ENCODE data around the gene DBP. TPM values are rescaled to one million over a fixed set of nuclear protein-coding genes. Genes with fewer than 3 reads are reported as not detected.

The DBP gene
- total and polyA plus RNA-seq, 10 donors = 11.4 to 29.5 (median 23.3) TPM

GRCh38 chr19:48678201-48678600 is 41.0 kb upstream of the DBP start:
- intact Hi-C loops (cut with DNase I; ENCODE audit: low total_unique reads) = no loop called here
- Histone ChIP-seq H3K9me3 (no peaks in the 10 kb centered on the region), H3K27ac (no peak overlapping the region), H3K36me3 (no peaks in the 10 kb centered on the region), H3K4me1 (peaks cover 7 to 19% (median 13%) of the 10 kb centered on the region in 6 donors), H3K27me3 (replicated peaks in 1 of 7) (no peaks in the 10 kb centered on the region), H3K4me3 (no peak overlapping the region)
- TF ChIP-seq POLR2A (IDR thresholded peaks at IDR 0.05) (no peak), CTCF (IDR thresholded peaks at IDR 0.05 in 8 of 11, conservative IDR thresholded peaks at IDR 0.05 in 3 of 11) (no peak), POLR2AphosphoS5 (IDR thresholded peaks at IDR 0.05) (no peak)
- peak; percentile 37 for DNase-seq
- WGBS, 5 donors = 53 to 83% (median 72%) methylated on average over 4 of the region's 4 CpGs

GRCh38 chr19:48676887-48677286 is 39.7 kb upstream of the DBP start:
- intact Hi-C loops (cut with DNase I; ENCODE audit: low total_unique reads) = no loop called here
- DNase-seq = peak; percentile 18
- Histone ChIP-seq H3K4me1 (peaks cover 7 to 19% (median 13%) of the 10 kb centered on the region in 6 donors), H3K27me3 (replicated peaks in 1 of 7) (no peaks in the 10 kb centered on the region), H3K36me3 (no peaks in the 10 kb centered on the region), H3K4me3 (no peak overlapping the region), H3K27ac (no peak overlapping the region), H3K9me3 (no peaks in the 10 kb centered on the region)
- no peak for TF ChIP-seq CTCF (IDR thresholded peaks at IDR 0.05 in 8 of 11, conservative IDR thresholded peaks at IDR 0.05 in 3 of 11)
- no peak for TF ChIP-seq POLR2AphosphoS5 (IDR thresholded peaks at IDR 0.05)
- no peak for TF ChIP-seq POLR2A (IDR thresholded peaks at IDR 0.05)
- WGBS, 5 donors = 85 to 93% (median 88%) methylated on average over 13 of the region's 13 CpGs

DNA sequence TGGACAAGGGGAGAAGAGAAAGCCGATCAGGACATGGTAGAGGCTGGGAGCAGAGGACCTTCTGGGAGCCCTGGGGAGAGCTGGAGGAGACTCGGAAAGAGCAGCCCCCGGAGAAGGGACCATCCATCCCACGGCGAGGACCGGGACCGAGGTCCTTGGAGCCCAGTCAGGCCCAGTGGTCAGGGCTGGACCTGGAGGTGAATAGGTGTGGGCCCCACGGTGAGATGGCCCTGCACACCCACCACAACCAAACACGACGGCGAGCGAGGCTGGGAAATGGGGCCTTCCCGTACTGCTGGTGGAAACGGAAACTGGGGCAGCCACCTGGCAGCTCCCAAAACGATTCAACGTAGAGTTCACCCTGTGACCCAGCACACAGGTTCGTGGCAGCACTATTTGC is 39.3 kb upstream of the DBP start:
- Histone ChIP-seq H3K36me3 (no peaks in the 10 kb centered on the region), H3K9me3 (no peaks in the 10 kb centered on the region), H3K4me3 (no peak overlapping the region), H3K4me1 (peaks cover 7 to 19% (median 13%) of the 10 kb centered on the region in 6 donors), H3K27ac (no peak overlapping the region), H3K27me3 (replicated peaks in 1 of 7) (no peaks in the 10 kb centered on the region)
- TF ChIP-seq CTCF (IDR thresholded peaks at IDR 0.05 in 8 of 11, conservative IDR thresholded peaks at IDR 0.05 in 3 of 11) (no peak), POLR2A (IDR thresholded peaks at IDR 0.05) (no peak), POLR2AphosphoS5 (IDR thresholded peaks at IDR 0.05) (no peak)
- no peak for DNase-seq
- WGBS, 5 donors = 88 to 92% (median 89%) methylated on average over 16 to 17 of the region's 17 CpGs
- intact Hi-C loops (cut with DNase I; ENCODE audit: low total_unique reads) = no loop called here

GRCh38 chr19:48674921-48675824 is 38.0 kb upstream of the DBP start:
- peaks cover 7 to 19% (median 13%) of the 10 kb centered on the region in 6 donors for H3K4me1 ChIP-seq
- peak; percentile 53 to 80 (median 72) for TF ChIP-seq POLR2AphosphoS5 (IDR thresholded peaks at IDR 0.05)
- peak; percentile 64 to 93 (median 89) for TF ChIP-seq CTCF (IDR thresholded peaks at IDR 0.05 in 8 of 11, conservative IDR thresholded peaks at IDR 0.05 in 3 of 11)
- no peak for TF ChIP-seq POLR2A (IDR thresholded peaks at IDR 0.05)
- intact Hi-C loops (cut with DNase I; ENCODE audit: low total_unique reads) = no loop called here
- no peak overlapping the region for H3K4me3 ChIP-seq
- WGBS, 5 donors = 30 to 42% (median 36%) methylated on average over 24 to 28 of the region's 28 CpGs
- H3K36me3 ChIP-seq = no peaks in the 10 kb centered on the region
- H3K27me3 ChIP-seq (replicated peaks in 1 of 7) = no peaks in the 10 kb centered on the region
- no peaks in the 10 kb centered on the region for H3K9me3 ChIP-seq
- DNase-seq = peak; percentile 89
- H3K27ac ChIP-seq = peak overlapping the region; percentile 6 to 77 (median 64)

All from spleen (tissue), 11 donors.